Stomach (tissue), 9 donors: ENCODE data around the gene HMG20A. TPM values are rescaled to one million over a fixed set of nuclear protein-coding genes. Genes with fewer than 3 reads are reported as not detected.

Experiments
- DNase-seq, 2 donors: peaks; one replicate each; pipeline versions ENCODE4 v3.0.0 to v3.0.0-alpha.2; 2013 to 2019
- H3K27ac ChIP-seq, 5 donors: fragments of 200-600 bp in 4 of 5; sonication (generic) in 4 of 5; one replicate each; pipeline ENCODE4 v1.5.1; 2013 to 2019; ENCODE audit warnings: mild to moderate bottlenecking in 1 of 5, moderate library complexity in 1 of 5
- H3K27me3 ChIP-seq, 3 donors: fragments of 200-600 bp; sonication (generic); one replicate each; pipeline ENCODE4 v1.5.1; 2017 to 2019; ENCODE audit warnings: mixed run types in 1 of 3
- H3K36me3 ChIP-seq, 4 donors: fragments of 200-600 bp; sonication (generic); 1 replicate in 3 of 4; 2 replicates in 1 of 4; pipeline ENCODE4 v1.5.1; 2016 to 2019
- H3K4me1 ChIP-seq, 4 donors: fragments of 200-600 bp; sonication (generic); one replicate each; pipeline ENCODE4 v1.5.1; 2016 to 2019
- H3K4me3 ChIP-seq, 4 donors: fragments of 200-600 bp; sonication (generic) in 3 of 4; one replicate each; pipeline ENCODE4 v1.5.1; 2016 to 2019; ENCODE audit warnings: mild to moderate bottlenecking in 1 of 4
- H3K9me3 ChIP-seq, 4 donors: fragments of 200-600 bp; sonication (generic); one replicate each; pipeline ENCODE4 v1.5.1; 2016 to 2019
- CTCF ChIP-seq, 7 experiments: fragments of 450-650 bp in 4 of 7; fragments of 200-600 bp in 3 of 7; sonication (generic) in 3 of 7; IDR thresholded peaks; one replicate each; pipeline ENCODE4 v1.5.1; 2016 to 2019; ENCODE audit warnings: antibody characterized with exemption in 7 of 7, control low read depth in 2 of 7, mild to moderate bottlenecking in 1 of 7
- EP300 ChIP-seq: sonication (generic); formaldehyde crosslinking; IDR thresholded peaks from one replicate; pipeline ENCODE4 v1.6.1; 2017; ENCODE audit warnings: antibody characterized with exemption
- POLR2A ChIP-seq, 4 donors: fragments of 450-650 bp; IDR thresholded peaks; one replicate each; pipeline ENCODE4 v1.6.1; 2016; ENCODE audit warnings: antibody characterized with exemption in 4 of 4, control low read depth in 2 of 4, mild to moderate bottlenecking in 1 of 4, moderate library complexity in 1 of 4
- POLR2AphosphoS5 ChIP-seq, 3 donors: sonication (generic); formaldehyde crosslinking; IDR thresholded peaks; one replicate each; pipeline ENCODE4 v1.6.1; 2016; ENCODE audit warnings: antibody characterized with exemption in 3 of 3
- WGBS, 5 donors: extraction: QIAGEN DNeasy Blood & Tissue Kit in 3 of 5; methylation state at CpG; one replicate each; pipeline versions ENCODE4 v1.1.5 to v1.1.7; 2013 to 2018; 5-methylcytosine and 5-hydroxymethylcytosine counted together
- intact Hi-C: fragments of 100-400 bp; cut with DNase I; formaldehyde crosslinking; loops from one replicate; pipeline ENCODE4 v1.15.1; 2023; ENCODE audit warnings: low total_unique reads
- polyA plus RNA-seq, 3 donors: library from polyadenylated mRNA; stranded (reverse); fragments of 200-250 nt; gene quantifications; one replicate each; pipeline ENCODE4 v1.2.3, GENCODE V29; 2013
- total RNA-seq, 5 donors: library from RNA; depleted of rRNA; stranded (reverse); fragments of >200 nt; gene quantifications; one replicate each; pipeline versions ENCODE4 v1.1.0 to v1.2.3, GENCODE V29; 2014 to 2016
- donor health status: healthy with polysubstance abuse.
- donor health status: Bipolar disorder and iron deficiency.
- donor health status: healthy.

Gene HMG20A
- total and polyA plus RNA-seq, 8 donors = 8.1 to 51.8 (median 22.6) TPM

GRCh38 chr15:77533578-77534430, 113.1 kb downstream of the HMG20A start:
- DNase-seq = no peak
- Histone ChIP-seq H3K9me3 (no peaks in the 10 kb centered on the region), H3K27ac (no peak overlapping the region), H3K27me3 (peaks cover 0 to 5% (median 0%) of the 10 kb centered on the region in 3 donors), H3K4me3 (no peak overlapping the region), H3K4me1 (peaks cover 0 to 11% (median 4%) of the 10 kb centered on the region in 4 donors), H3K36me3 (no peaks in the 10 kb centered on the region)
- TF ChIP-seq POLR2A (IDR thresholded peaks at IDR 0.05) = no peak
- no peak for TF ChIP-seq POLR2AphosphoS5 (IDR thresholded peaks at IDR 0.05)
- no peak for TF ChIP-seq EP300
- no peak for TF ChIP-seq CTCF (IDR thresholded peaks at IDR 0.05)
- WGBS, 5 donors = 69 to 76% (median 71%) methylated on average over 13 of the region's 13 CpGs
- intact Hi-C loops = no loop called here

Other genes with a start within 250 kb of the HMG20A start
- gene PEAK1, start 784 bp upstream of the HMG20A start, total RNA-seq = 10 to 100 TPM; 16.9 to 72.5 (median 24.9) TPM
- 1 to 10 TPM; 1.7 to 6.6 (median 4.5) TPM for gene PEAK1, start 784 bp upstream of the HMG20A start, polyA plus RNA-seq
- gene LINGO1, start 212.0 kb downstream of the HMG20A start, total RNA-seq = under 1 TPM in 2 of 5 donors, not detected in 3; 0.55 to 0.58 TPM
- 1 to 10 TPM in 1 of 3 donors, under 1 TPM in 1, not detected in 1; 0.25 to 1.3 TPM for gene LINGO1, start 212.0 kb downstream of the HMG20A start, polyA plus RNA-seq